Liver (tissue), 9 donors: Measurements from ENCODE around the gene CST3. TPM values are rescaled to one million over a fixed set of nuclear protein-coding genes. Genes with fewer than 3 reads are reported as not detected.

ENCODE experiments used
- DNase-seq: peaks from one replicate; pipeline ENCODE4 v3.0.0-alpha.2; 2017; ENCODE audit warnings: low spot score
- H3K27ac ChIP-seq, 2 donors: one replicate each; pipeline ENCODE4 v1.7.0; 2013; ENCODE audit warnings: inconsistent platforms in 2 of 2, low read length in 2 of 2, control low read depth in 1 of 2, low read depth in 1 of 2, mild to moderate bottlenecking in 1 of 2
- H3K27me3 ChIP-seq, 4 donors: one replicate each; pipeline versions ENCODE4 v1.6.1 to v1.7.0; 2013; ENCODE audit warnings: low read length in 3 of 4, inconsistent platforms in 1 of 4, mild to moderate bottlenecking in 1 of 4, moderate library complexity in 1 of 4; ENCODE audit not compliant: control insufficient read depth in 4 of 4, insufficient read depth in 4 of 4
- H3K36me3 ChIP-seq, 4 donors: one replicate each; pipeline versions ENCODE4 v1.6.1 to v1.7.0; 2013; ENCODE audit warnings: low read length in 3 of 4, mild to moderate bottlenecking in 3 of 4, low read depth in 1 of 4, moderate library complexity in 1 of 4; ENCODE audit not compliant: control insufficient read depth in 4 of 4, insufficient read depth in 3 of 4
- H3K4me1 ChIP-seq, 4 donors: one replicate each; pipeline versions ENCODE4 v1.6.1 to v1.7.0; 2013; ENCODE audit warnings: low read length in 3 of 4, mild to moderate bottlenecking in 3 of 4, moderate library complexity in 1 of 4; ENCODE audit not compliant: control insufficient read depth in 4 of 4, insufficient read depth in 4 of 4
- H3K4me3 ChIP-seq, 3 donors: one replicate each; pipeline versions ENCODE4 v1.6.1 to v1.7.0; 2013; ENCODE audit warnings: low read length in 3 of 3, control low read depth in 1 of 3, low read depth in 1 of 3, mild to moderate bottlenecking in 1 of 3
- H3K9ac ChIP-seq, 2 donors: one replicate each; pipeline ENCODE4 v1.7.0; 2013; ENCODE audit warnings: low read length in 2 of 2, mild to moderate bottlenecking in 2 of 2, moderate library complexity in 2 of 2, control low read depth in 1 of 2, low read depth in 1 of 2
- H3K9me3 ChIP-seq, 4 donors: one replicate each; pipeline versions ENCODE4 v1.6.1 to v1.7.0; 2013; ENCODE audit warnings: low read length in 3 of 4; ENCODE audit not compliant: control insufficient read depth in 4 of 4
- EGR1 ChIP-seq, 2 donors: IDR thresholded peaks; 2 replicates each; pipeline ENCODE4 v1.6.1; 2016 to 2018; ENCODE audit warnings: antibody characterized with exemption in 2 of 2, low read depth in 2 of 2
- FOXA1 ChIP-seq: IDR thresholded peaks from 2 replicates; pipeline ENCODE4 v1.6.1; 2016; ENCODE audit warnings: antibody characterized with exemption
- GABPA ChIP-seq, 2 donors: IDR thresholded peaks in 1 of 2; conservative IDR thresholded peaks in 1 of 2; 2 replicates each; pipeline ENCODE4 v1.6.1; 2016; ENCODE audit warnings: antibody characterized with exemption in 2 of 2, mild to moderate bottlenecking in 1 of 2, moderate library complexity in 1 of 2
- HNF4A ChIP-seq, 2 donors: conservative IDR thresholded peaks; 2 replicates each; pipeline ENCODE4 v1.6.1; 2016; ENCODE audit warnings: antibody characterized with exemption in 2 of 2, mild to moderate bottlenecking in 2 of 2
- HNF4G ChIP-seq: IDR thresholded peaks from 2 replicates; pipeline ENCODE4 v1.6.1; 2016; ENCODE audit warnings: antibody characterized with exemption
- JUND ChIP-seq, 2 donors: IDR thresholded peaks; 2 replicates each; pipeline ENCODE4 v1.6.1; 2016; ENCODE audit warnings: antibody characterized with exemption in 2 of 2
- NR2F2 ChIP-seq: IDR thresholded peaks from 2 replicates; pipeline ENCODE4 v1.6.1; 2016; ENCODE audit warnings: antibody characterized with exemption
- RAD21 ChIP-seq, 2 donors: IDR thresholded peaks; 2 replicates each; pipeline ENCODE4 v1.6.1; 2016; ENCODE audit warnings: antibody characterized with exemption in 2 of 2, mild to moderate bottlenecking in 2 of 2
- RXRA ChIP-seq, 2 donors: IDR thresholded peaks; 2 replicates each; pipeline ENCODE4 v1.6.1; 2017 to 2018; ENCODE audit warnings: antibody characterized with exemption in 2 of 2, mild to moderate bottlenecking in 1 of 2
- SP1 ChIP-seq: IDR thresholded peaks from 2 replicates; pipeline ENCODE4 v1.6.1; 2018; ENCODE audit warnings: antibody characterized with exemption, mild to moderate bottlenecking
- YY1 ChIP-seq: IDR thresholded peaks from 2 replicates; pipeline ENCODE4 v1.6.1; 2016; ENCODE audit warnings: antibody characterized with exemption, mild to moderate bottlenecking
- WGBS: extraction: QIAGEN DNeasy Blood & Tissue Kit; methylation state at CpG from one replicate; pipeline ENCODE4 v1.1.7; 2013; 5-methylcytosine and 5-hydroxymethylcytosine counted together
- polyA plus RNA-seq, 2 donors: library from polyadenylated mRNA; stranded (reverse) in 1 of 2; unstranded in 1 of 2; fragments of 200-250 nt in 1 of 2; fragments of >200 nt in 1 of 2; fragmentation: Nextera tagmentation in 1 of 2; extraction: Ambion mirVana in 1 of 2; gene quantifications; one replicate each; pipeline versions ENCODE4 v1.2.1 to v1.2.3, GENCODE V29; 2013 to 2015
- total RNA-seq, 2 donors: library from RNA; depleted of rRNA; stranded (reverse); fragments of >200 nt; gene quantifications; one replicate each; pipeline ENCODE4 v1.2.3, GENCODE V29; 2014
- TF ChIP-seq, protein P1 (sequence below): IDR thresholded peaks from 2 replicates; pipeline ENCODE4 v1.6.1; 2016; ENCODE audit warnings: antibody characterized with exemption, mild to moderate bottlenecking
- TF ChIP-seq, protein P2 (sequence below): fragments of 150-350 bp; IDR thresholded peaks from 2 replicates; pipeline ENCODE4 v1.5.1; 2017; ENCODE audit warnings: improper control_type of control experiment, low read depth, low read length; ENCODE audit not compliant: missing input control
- TF ChIP-seq, protein P3 (sequence below): IDR thresholded peaks from 2 replicates; pipeline ENCODE4 v1.6.1; 2016; ENCODE audit warnings: antibody characterized with exemption
- TF ChIP-seq, protein P4 (sequence below): IDR thresholded peaks from 2 replicates; pipeline ENCODE4 v1.6.1; 2016; ENCODE audit warnings: antibody characterized with exemption
- donor health status: healthy.
- donor health status: healthy.
- donor health status: healthy.
- donor health status: healthy.
- donor health status: healthy.

CST3 gene
- total and polyA plus RNA-seq, 4 donors = 153 to 1,712 (median 513) TPM

DNA sequence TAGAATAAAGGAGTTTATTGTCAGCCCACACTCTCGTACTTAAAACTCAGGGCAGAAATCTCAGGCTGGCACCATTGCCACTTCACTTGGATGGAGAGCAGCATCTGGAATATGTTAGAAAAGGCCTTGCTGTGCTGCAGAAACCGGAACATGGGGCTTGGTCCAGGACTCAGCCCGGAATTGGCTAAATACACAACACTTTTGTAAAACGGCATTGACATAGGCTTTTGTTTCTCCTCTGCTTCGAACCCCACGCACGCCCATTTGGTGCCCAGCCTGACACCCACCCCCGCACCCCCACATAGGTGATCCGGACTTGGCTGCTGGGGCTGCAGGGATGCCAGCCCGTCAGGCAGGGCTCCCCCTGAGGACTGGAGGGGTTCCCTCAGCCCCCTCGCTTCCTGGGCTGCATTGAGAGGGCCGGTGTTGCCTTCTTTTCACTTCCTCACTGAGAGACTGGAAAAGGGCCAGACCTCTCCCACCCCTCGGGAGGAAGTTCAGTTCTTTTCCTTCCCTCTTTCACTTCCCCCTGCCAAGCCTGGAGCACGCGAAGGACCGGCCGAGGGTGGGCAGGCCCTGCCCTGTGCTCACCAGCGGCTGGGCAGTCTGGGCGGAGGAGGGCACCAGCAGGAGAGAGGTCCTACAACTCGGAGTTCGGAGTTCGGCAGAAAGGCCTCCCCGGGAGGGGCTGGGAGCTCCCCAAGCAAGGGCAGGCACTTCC, 17.9 kb upstream of the CST3 start:
- H3K4me3 ChIP-seq = no peak overlapping the region
- TF ChIP-seq FOXA1 = no peak
- TF ChIP-seq, protein P1, sequence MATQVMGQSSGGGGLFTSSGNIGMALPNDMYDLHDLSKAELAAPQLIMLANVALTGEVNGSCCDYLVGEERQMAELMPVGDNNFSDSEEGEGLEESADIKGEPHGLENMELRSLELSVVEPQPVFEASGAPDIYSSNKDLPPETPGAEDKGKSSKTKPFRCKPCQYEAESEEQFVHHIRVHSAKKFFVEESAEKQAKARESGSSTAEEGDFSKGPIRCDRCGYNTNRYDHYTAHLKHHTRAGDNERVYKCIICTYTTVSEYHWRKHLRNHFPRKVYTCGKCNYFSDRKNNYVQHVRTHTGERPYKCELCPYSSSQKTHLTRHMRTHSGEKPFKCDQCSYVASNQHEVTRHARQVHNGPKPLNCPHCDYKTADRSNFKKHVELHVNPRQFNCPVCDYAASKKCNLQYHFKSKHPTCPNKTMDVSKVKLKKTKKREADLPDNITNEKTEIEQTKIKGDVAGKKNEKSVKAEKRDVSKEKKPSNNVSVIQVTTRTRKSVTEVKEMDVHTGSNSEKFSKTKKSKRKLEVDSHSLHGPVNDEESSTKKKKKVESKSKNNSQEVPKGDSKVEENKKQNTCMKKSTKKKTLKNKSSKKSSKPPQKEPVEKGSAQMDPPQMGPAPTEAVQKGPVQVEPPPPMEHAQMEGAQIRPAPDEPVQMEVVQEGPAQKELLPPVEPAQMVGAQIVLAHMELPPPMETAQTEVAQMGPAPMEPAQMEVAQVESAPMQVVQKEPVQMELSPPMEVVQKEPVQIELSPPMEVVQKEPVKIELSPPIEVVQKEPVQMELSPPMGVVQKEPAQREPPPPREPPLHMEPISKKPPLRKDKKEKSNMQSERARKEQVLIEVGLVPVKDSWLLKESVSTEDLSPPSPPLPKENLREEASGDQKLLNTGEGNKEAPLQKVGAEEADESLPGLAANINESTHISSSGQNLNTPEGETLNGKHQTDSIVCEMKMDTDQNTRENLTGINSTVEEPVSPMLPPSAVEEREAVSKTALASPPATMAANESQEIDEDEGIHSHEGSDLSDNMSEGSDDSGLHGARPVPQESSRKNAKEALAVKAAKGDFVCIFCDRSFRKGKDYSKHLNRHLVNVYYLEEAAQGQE = no peak
- TF ChIP-seq, protein P2, sequence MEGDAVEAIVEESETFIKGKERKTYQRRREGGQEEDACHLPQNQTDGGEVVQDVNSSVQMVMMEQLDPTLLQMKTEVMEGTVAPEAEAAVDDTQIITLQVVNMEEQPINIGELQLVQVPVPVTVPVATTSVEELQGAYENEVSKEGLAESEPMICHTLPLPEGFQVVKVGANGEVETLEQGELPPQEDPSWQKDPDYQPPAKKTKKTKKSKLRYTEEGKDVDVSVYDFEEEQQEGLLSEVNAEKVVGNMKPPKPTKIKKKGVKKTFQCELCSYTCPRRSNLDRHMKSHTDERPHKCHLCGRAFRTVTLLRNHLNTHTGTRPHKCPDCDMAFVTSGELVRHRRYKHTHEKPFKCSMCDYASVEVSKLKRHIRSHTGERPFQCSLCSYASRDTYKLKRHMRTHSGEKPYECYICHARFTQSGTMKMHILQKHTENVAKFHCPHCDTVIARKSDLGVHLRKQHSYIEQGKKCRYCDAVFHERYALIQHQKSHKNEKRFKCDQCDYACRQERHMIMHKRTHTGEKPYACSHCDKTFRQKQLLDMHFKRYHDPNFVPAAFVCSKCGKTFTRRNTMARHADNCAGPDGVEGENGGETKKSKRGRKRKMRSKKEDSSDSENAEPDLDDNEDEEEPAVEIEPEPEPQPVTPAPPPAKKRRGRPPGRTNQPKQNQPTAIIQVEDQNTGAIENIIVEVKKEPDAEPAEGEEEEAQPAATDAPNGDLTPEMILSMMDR = no peak
- TF ChIP-seq EGR1 (IDR thresholded peaks at IDR 0.05; ENCODE audit: low read depth in 2 of 2) = no peak
- TF ChIP-seq RAD21 (IDR thresholded peaks at IDR 0.05) = no peak
- TF ChIP-seq JUND (IDR thresholded peaks at IDR 0.05) = no peak

DNA sequence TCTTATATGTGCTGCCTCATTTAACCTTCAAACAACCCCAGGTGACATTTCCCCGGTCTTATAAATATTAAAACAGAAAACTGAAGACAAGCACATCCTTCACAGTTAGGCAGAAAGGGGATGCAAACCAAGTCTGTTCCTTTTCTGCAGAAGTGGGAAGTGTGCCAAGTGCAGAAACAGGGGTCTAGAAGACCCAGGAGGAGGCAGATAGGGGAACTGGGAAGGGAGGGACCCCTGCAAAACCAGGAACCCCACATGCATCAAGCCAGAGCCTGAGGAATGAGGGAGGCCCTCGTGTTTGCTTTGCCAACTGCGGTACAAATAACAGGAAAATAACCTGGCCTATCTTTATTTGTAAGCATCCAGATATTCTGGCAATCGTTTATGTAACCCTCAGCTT, 17.0 kb upstream of the CST3 start:
- TF ChIP-seq RXRA (IDR thresholded peaks at IDR 0.05) (no peak), HNF4A (conservative IDR thresholded peaks at IDR 0.05) (no peak), EGR1 (IDR thresholded peaks at IDR 0.05; ENCODE audit: low read depth in 2 of 2) (no peak), GABPA (IDR thresholded peaks at IDR 0.05 in 1 of 2, conservative IDR thresholded peaks at IDR 0.05 in 1 of 2) (no peak), SP1 (no peak), YY1 (no peak), JUND (IDR thresholded peaks at IDR 0.05) (no peak), NR2F2 (no peak), HNF4G (no peak), RAD21 (IDR thresholded peaks at IDR 0.05) (no peak)
- TF ChIP-seq, protein P3, sequence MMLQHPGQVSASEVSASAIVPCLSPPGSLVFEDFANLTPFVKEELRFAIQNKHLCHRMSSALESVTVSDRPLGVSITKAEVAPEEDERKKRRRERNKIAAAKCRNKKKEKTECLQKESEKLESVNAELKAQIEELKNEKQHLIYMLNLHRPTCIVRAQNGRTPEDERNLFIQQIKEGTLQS = no peak
- TF ChIP-seq, protein P1 = no peak
- TF ChIP-seq, protein P4, sequence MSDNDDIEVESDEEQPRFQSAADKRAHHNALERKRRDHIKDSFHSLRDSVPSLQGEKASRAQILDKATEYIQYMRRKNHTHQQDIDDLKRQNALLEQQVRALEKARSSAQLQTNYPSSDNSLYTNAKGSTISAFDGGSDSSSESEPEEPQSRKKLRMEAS = no peak
- Histone ChIP-seq H3K27ac (no peak overlapping the region), H3K27me3 (no peaks in the 10 kb centered on the region), H3K4me3 (no peak overlapping the region), H3K36me3 (no peaks in the 10 kb centered on the region), H3K9ac (no peak overlapping the region), H3K9me3 (no peaks in the 10 kb centered on the region), H3K4me1 (peaks cover 0 to 2% (median 1%) of the 10 kb centered on the region in 4 donors)
- 64% methylated on average over 4 of the region's 4 CpGs for WGBS
- DNase-seq = no peak

More for the DNA sequence above, 17.9 kb upstream of the CST3 start:
- Histone ChIP-seq H3K36me3 (no peaks in the 10 kb centered on the region), H3K27me3 (no peaks in the 10 kb centered on the region), H3K27ac (peak overlapping the region in 1 of 2 donors; percentile 23), H3K9ac (no peak overlapping the region), H3K4me1 (peaks cover 0 to 2% (median 1%) of the 10 kb centered on the region in 4 donors), H3K9me3 (no peaks in the 10 kb centered on the region)
- 60% methylated on average over 23 of the region's 23 CpGs for WGBS
- DNase-seq = peak; percentile 21
